Esophagus squamous epithelium (tissue), 5 donors: ENCODE measurements around the gene TEP1. TPM values are rescaled to one million over a fixed set of nuclear protein-coding genes. Genes with fewer than 3 reads are reported as not detected.

Source experiments
- DNase-seq: peaks from one replicate; lab custom pipeline; 2025; lab: John Stamatoyannopoulos, UW
- H3K27ac ChIP-seq, 4 donors: fragments of 200-600 bp; sonication (generic); one replicate each; pipeline ENCODE4 v1.5.1; 2016 to 2019; ENCODE audit warnings: mild to moderate bottlenecking in 1 of 4
- H3K27me3 ChIP-seq, 4 donors: fragments of 200-600 bp; sonication (generic); 1 replicate in 3 of 4; 2 replicates in 1 of 4; pipeline versions ENCODE4 v1.5.1 to v1.6.0; 2017 to 2021; ENCODE audit warnings: antibody characterized with exemption in 1 of 4
- H3K36me3 ChIP-seq, 3 donors: fragments of 200-600 bp; sonication (generic); one replicate each; pipeline ENCODE4 v1.5.1; 2016 to 2019
- H3K4me1 ChIP-seq, 3 donors: fragments of 200-600 bp; sonication (generic); one replicate each; pipeline ENCODE4 v1.5.1; 2017 to 2019
- H3K4me3 ChIP-seq, 4 donors: fragments of 200-600 bp; sonication (generic); 1 replicate in 3 of 4; 2 replicates in 1 of 4; pipeline ENCODE4 v1.5.1; 2016 to 2019; ENCODE audit warnings: mild to moderate bottlenecking in 2 of 4, moderate library complexity in 1 of 4
- H3K9me3 ChIP-seq, 3 donors: fragments of 200-600 bp; sonication (generic); one replicate each; pipeline ENCODE4 v1.5.1; 2016 to 2019
- POLR2A ChIP-seq, 4 donors: fragments of 450-650 bp; IDR thresholded peaks; one replicate each; pipeline ENCODE4 v1.6.1; 2017; ENCODE audit warnings: antibody characterized with exemption in 4 of 4, mild to moderate bottlenecking in 4 of 4, moderate library complexity in 3 of 4
- WGBS, 2 donors: methylation state at CpG; one replicate each; pipeline ENCODE4 v1.1.5; 2018; 5-methylcytosine and 5-hydroxymethylcytosine counted together
- intact Hi-C: fragments of 100-400 bp; cut with DNase I; formaldehyde crosslinking; loops from one replicate; pipeline ENCODE4 v1.15.0; 2022
- total RNA-seq, 4 donors: library from RNA; depleted of rRNA; stranded (reverse); fragments of >200 nt; gene quantifications; one replicate each; pipeline ENCODE4 v1.1.0, GENCODE V29; 2016
- TF ChIP-seq, protein P1 (sequence below), 6 experiments: fragments of 450-650 bp in 4 of 6; fragments of 200-600 bp in 2 of 6; sonication (generic) in 2 of 6; IDR thresholded peaks; one replicate each; pipeline ENCODE4 v1.5.1; 2016 to 2019; ENCODE audit warnings: antibody characterized with exemption in 6 of 6, mild to moderate bottlenecking in 4 of 6, moderate library complexity in 4 of 6
- donor health status: DM: yes; HTN: yes; CAD: no.

The TEP1 gene
- total RNA-seq, 4 donors from 2014 or later: 13.4 to 16.6 (median 14.7) TPM

DNA sequence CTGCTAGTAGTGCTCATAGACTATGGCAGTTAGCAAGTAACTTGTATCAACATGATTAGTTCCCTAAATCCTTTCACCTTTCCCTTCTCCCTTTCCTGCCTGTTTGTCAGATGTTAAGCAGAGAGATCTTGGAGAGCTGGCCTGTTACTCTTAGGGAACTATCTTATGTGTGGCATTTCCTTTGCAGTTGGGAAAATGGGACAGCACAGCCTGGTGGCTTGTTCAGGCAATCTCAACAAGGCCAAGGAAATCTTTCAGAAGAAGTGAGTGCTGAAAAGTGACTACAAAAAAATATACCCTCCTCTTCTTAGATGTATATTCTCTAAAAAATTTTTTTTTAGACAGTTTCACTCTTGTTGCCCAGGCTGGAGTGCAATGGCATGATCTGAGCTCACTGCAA lies 62.4 kb downstream of the TEP1 start:
- intact Hi-C loops: no loop called here
- DNase-seq: no peak
- no peaks in the 10 kb centered on the region for H3K4me1 ChIP-seq
- H3K36me3 ChIP-seq: peaks cover 0 to 99% (median 15%) of the 10 kb centered on the region in 3 donors
- no peak overlapping the region for H3K27ac ChIP-seq
- no peaks in the 10 kb centered on the region for H3K27me3 ChIP-seq
- no peak for TF ChIP-seq POLR2A (IDR thresholded peaks at IDR 0.05)
- TF ChIP-seq, protein P1, sequence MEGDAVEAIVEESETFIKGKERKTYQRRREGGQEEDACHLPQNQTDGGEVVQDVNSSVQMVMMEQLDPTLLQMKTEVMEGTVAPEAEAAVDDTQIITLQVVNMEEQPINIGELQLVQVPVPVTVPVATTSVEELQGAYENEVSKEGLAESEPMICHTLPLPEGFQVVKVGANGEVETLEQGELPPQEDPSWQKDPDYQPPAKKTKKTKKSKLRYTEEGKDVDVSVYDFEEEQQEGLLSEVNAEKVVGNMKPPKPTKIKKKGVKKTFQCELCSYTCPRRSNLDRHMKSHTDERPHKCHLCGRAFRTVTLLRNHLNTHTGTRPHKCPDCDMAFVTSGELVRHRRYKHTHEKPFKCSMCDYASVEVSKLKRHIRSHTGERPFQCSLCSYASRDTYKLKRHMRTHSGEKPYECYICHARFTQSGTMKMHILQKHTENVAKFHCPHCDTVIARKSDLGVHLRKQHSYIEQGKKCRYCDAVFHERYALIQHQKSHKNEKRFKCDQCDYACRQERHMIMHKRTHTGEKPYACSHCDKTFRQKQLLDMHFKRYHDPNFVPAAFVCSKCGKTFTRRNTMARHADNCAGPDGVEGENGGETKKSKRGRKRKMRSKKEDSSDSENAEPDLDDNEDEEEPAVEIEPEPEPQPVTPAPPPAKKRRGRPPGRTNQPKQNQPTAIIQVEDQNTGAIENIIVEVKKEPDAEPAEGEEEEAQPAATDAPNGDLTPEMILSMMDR (IDR thresholded peaks at IDR 0.05): peak in 2 of 6 experiments; percentile 5 to 24
- H3K9me3 ChIP-seq: no peaks in the 10 kb centered on the region
- H3K4me3 ChIP-seq: no peak overlapping the region

DNA sequence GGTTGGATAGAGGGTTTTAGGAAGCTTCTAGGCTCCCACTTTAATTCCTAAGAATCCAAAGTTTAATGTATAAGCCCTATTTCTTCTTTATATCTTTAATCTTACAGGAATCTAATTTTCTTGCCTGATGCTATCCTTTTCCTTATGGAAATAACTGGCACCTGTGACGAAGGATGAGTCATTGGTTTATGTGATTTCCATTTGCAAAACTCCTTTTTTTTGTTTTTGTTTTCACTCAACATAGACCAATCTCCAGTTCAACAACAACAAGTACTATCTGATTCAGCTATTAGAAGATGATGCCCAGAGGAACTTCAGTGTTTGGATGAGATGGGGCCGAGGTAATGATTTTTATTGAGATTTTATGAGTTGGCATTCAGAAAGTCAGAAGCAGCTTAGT lies 63.0 kb downstream of the TEP1 start:
- WGBS, 2 donors: 81 to 90% methylated on average over 2 of the region's 2 CpGs
- intact Hi-C loops: no loop called here
- TF ChIP-seq POLR2A (IDR thresholded peaks at IDR 0.05): no peak
- TF ChIP-seq, protein P1 (IDR thresholded peaks at IDR 0.05): no peak

DNA sequence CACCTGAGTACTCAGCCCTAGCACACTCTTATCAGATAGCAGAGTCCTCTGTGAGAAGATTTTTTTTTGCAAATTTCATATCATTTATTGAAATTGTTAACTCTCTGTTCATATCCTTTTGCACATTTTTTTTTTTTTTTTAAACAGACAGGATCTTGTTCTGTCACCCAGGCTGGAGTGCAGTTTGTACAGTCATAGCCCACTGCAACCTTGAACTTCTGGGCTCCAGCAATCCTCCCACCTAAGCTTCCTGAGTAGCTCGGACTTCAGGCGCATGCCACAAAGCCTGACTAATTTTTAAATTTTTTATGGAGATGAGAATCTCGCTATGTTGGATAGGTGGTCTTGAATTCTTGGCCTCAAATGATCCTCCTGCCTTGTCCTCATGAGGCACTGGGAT lies 65.6 kb downstream of the TEP1 start:
- 77 to 90% methylated on average over 3 of the region's 3 CpGs for WGBS, 2 donors
- Histone ChIP-seq H3K27ac (no peak overlapping the region), H3K9me3 (no peaks in the 10 kb centered on the region), H3K36me3 (peaks cover 0 to 79% (median 0%) of the 10 kb centered on the region in 3 donors), H3K27me3 (no peaks in the 10 kb centered on the region), H3K4me3 (no peak overlapping the region), H3K4me1 (peaks cover 5 to 13% (median 9%) of the 10 kb centered on the region in 3 donors)
- TF ChIP-seq, protein P1 (IDR thresholded peaks at IDR 0.05): no peak
- no peak for TF ChIP-seq POLR2A (IDR thresholded peaks at IDR 0.05)
- DNase-seq: no peak
- intact Hi-C loops: loop anchor here (5.0 to 10.0 kb wide), 2 partner anchors 67 to 110 kb away; partner anchors contain the start of genes APEX1 and TEP1

More for the DNA sequence above, 63.0 kb downstream of the TEP1 start:
- Histone ChIP-seq H3K27ac (no peak overlapping the region), H3K27me3 (no peaks in the 10 kb centered on the region), H3K9me3 (no peaks in the 10 kb centered on the region), H3K4me3 (no peak overlapping the region), H3K36me3 (peaks cover 0 to 99% (median 15%) of the 10 kb centered on the region in 3 donors), H3K4me1 (no peaks in the 10 kb centered on the region)
- no peak for DNase-seq

DNA sequence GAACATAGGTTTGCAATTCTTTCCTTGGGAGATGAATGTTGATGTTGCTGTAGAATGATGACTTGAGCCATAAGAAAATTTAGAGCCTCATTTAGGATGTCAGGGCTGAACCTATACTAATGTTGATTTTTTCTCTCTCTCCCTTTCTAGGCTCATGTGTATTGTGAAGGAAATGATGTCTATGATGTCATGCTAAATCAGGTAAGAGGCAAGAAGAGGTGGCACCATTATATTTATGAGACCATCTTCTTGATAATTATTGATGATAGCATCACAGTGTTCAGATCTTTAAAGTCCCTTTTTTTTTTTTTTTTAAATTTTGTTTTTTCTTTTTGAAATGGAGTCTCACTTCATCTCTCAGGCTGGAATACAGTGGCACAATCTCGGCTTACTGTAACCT lies 66.6 kb downstream of the TEP1 start:
- Histone ChIP-seq H3K4me1 (peaks cover 5 to 18% (median 9%) of the 10 kb centered on the region in 3 donors), H3K4me3 (no peak overlapping the region), H3K9me3 (no peaks in the 10 kb centered on the region), H3K27ac (no peak overlapping the region), H3K36me3 (peaks cover 0 to 68% (median 0%) of the 10 kb centered on the region in 3 donors), H3K27me3 (no peaks in the 10 kb centered on the region)
- no peak for DNase-seq
- TF ChIP-seq, protein P1 (IDR thresholded peaks at IDR 0.05): no peak
- intact Hi-C loops: loop anchor here (5.0 to 10.0 kb wide), 2 partner anchors 68 to 111 kb away; partner anchors contain the start of genes APEX1 and TEP1
- 86 to 100% methylated on average over 1 of the region's 1 CpG for WGBS, 2 donors

DNA sequence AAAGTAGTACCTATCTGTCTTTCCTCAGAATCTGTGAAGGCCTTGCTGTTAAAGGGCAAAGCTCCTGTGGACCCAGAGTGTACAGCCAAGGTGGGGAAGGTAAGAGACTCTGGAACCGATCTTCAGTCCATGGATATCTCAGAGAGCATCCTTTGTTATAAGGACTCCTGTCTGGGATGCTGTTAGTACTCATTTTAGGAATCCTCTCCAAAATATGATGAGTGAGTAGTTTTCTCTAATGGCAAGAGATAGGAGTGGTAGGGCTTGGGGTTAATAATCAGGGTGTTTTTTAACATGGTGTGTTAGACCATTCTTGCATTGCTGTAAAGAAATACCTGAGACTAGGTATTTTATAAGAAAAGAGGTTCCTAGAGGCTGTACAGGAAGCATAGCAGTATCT lies 67.9 kb downstream of the TEP1 start:
- WGBS, 2 donors: 100% methylated on average over 1 of the region's 1 CpG
- TF ChIP-seq POLR2A (IDR thresholded peaks at IDR 0.05): no peak
- TF ChIP-seq, protein P1 (IDR thresholded peaks at IDR 0.05): no peak

More for the DNA sequence above, 67.9 kb downstream of the TEP1 start:
- intact Hi-C loops: loop anchor here (5.0 to 10.0 kb wide), 2 partner anchors 69 to 112 kb away; partner anchors contain the start of genes APEX1 and TEP1
- Histone ChIP-seq H3K27ac (no peak overlapping the region), H3K4me1 (peaks cover 5 to 18% (median 9%) of the 10 kb centered on the region in 3 donors), H3K9me3 (no peaks in the 10 kb centered on the region), H3K4me3 (no peak overlapping the region), H3K36me3 (peaks cover 0 to 55% (median 0%) of the 10 kb centered on the region in 3 donors), H3K27me3 (no peaks in the 10 kb centered on the region)
- no peak for DNase-seq
